OCI-LY7 (cell line): ENCODE measurements around the gene COL24A1. TPM values are rescaled to one million over a fixed set of nuclear protein-coding genes. Genes with fewer than 3 reads are reported as not detected.

Experiments used
- BruUV-seq: library from RNA; stranded (reverse); fragments of 400-500 nt; replicated peaks from 2 replicates; lab custom pipeline; 2021; lab: Mats Ljungman, UMichigan
- CTCF ChIA-PET: fragments of 300-600 bp; sonication (Branson Sonifier 250); formaldehyde crosslinking; loops from one replicate; lab custom pipeline; 2022; ENCODE audit warnings: antibody characterized with exemption; ENCODE audit not compliant: unreplicated experiment; lab: Charles Lee
- POLR2A ChIA-PET: fragments of 300-600 bp; sonication (Branson Sonifier 250); formaldehyde crosslinking; loops from one replicate; lab custom pipeline; 2022; ENCODE audit warnings: antibody characterized with exemption; lab: Charles Lee
- DNase-seq: peaks from one replicate; pipeline ENCODE4 v3.0.0-alpha.2; 2015; ENCODE audit warnings: low spot score
- H2AFZ ChIP-seq: fragments of 200-600 bp; sonication (generic), shearing (Covaris generic); 2 replicates; pipeline ENCODE4 v1.6.1; 2014; ENCODE audit warnings: mild to moderate bottlenecking, antibody characterized with exemption, low read length, moderate library complexity
- H3K27ac ChIP-seq: fragments of 200-600 bp; sonication (generic); 2 replicates; pipeline ENCODE4 v1.5.1; 2014; ENCODE audit warnings: mixed run types, low read depth, mild to moderate bottlenecking, moderate library complexity, low read length, inconsistent platforms; ENCODE audit not compliant: poor library complexity, severe bottlenecking
- H3K36me3 ChIP-seq: fragments of 200-600 bp; sonication (generic); 2 replicates; pipeline ENCODE4 v1.6.1; 2014; ENCODE audit warnings: mild to moderate bottlenecking, antibody characterized with exemption, low read length, moderate library complexity, mixed read lengths; ENCODE audit not compliant: insufficient read depth
- H3K4me1 ChIP-seq: fragments of 200-600 bp; sonication (generic); 2 replicates; pipeline ENCODE4 v1.5.1; 2014; ENCODE audit warnings: mild to moderate bottlenecking, low read length; ENCODE audit not compliant: insufficient read depth, poor library complexity, severe bottlenecking
- H3K4me2 ChIP-seq: fragments of 200-600 bp; sonication (generic); 2 replicates; pipeline ENCODE4 v1.6.1; 2014; ENCODE audit warnings: mild to moderate bottlenecking, low read length
- H3K4me3 ChIP-seq: fragments of 200-600 bp; sonication (generic); 2 replicates; pipeline ENCODE4 v1.5.1; 2014; ENCODE audit warnings: mild to moderate bottlenecking, low read depth, low read length; ENCODE audit not compliant: poor library complexity, severe bottlenecking
- H3K79me2 ChIP-seq: fragments of 200-600 bp; sonication (generic); 2 replicates; pipeline ENCODE4 v1.6.1; 2016; ENCODE audit warnings: low read depth, mild to moderate bottlenecking, low read length, moderate library complexity, mixed read lengths; ENCODE audit not compliant: insufficient read depth
- H3K9me2 ChIP-seq: fragments of 200-600 bp; sonication (generic); 2 replicates; pipeline ENCODE4 v1.6.1; 2016; ENCODE audit warnings: mild to moderate bottlenecking, low read length, mixed read lengths; ENCODE audit not compliant: insufficient read depth
- H3K9me3 ChIP-seq: fragments of 200-600 bp; sonication (generic); 2 replicates; pipeline ENCODE4 v1.6.1; 2014; ENCODE audit warnings: mild to moderate bottlenecking, mixed run types, low read length, mixed read lengths
- H4K20me1 ChIP-seq: fragments of 200-600 bp; sonication (generic); 2 replicates; pipeline ENCODE4 v1.6.1; 2014; ENCODE audit warnings: mild to moderate bottlenecking, antibody characterized with exemption, low read length, moderate library complexity, mixed read lengths; ENCODE audit not compliant: insufficient read depth
- CTCF ChIP-seq: fragments of 200-600 bp; sonication (generic); conservative IDR thresholded peaks from 2 replicates; pipeline ENCODE4 v1.5.1; 2014; ENCODE audit warnings: mild to moderate bottlenecking, antibody characterized with exemption, low read length, moderate library complexity, mixed read lengths
- EZH2phosphoT487 ChIP-seq: fragments of 200-600 bp; sonication (generic); IDR thresholded peaks from 2 replicates; pipeline ENCODE4 v1.6.1; 2018; ENCODE audit warnings: low read depth, borderline replicate concordance, mild to moderate bottlenecking, mixed run types, antibody characterized with exemption, low read length, moderate library complexity, mixed read lengths
- intact Hi-C: fragments of 100-400 bp; cut with micrococcal nuclease; formaldehyde crosslinking; loops from one replicate; pipeline ENCODE4 v1.10.0; 2022; ENCODE audit not compliant: unreplicated experiment
- small RNA-seq: library from RNA; depleted of rRNA; stranded (forward); fragments of <200 nt; gene quantifications from one replicate; pipeline ENCODE3, GENCODE V24; 2014
- total RNA-seq, 2 experiments: library from RNA; depleted of rRNA in 1 of 2; stranded (reverse); fragments of >200 nt in 1 of 2; shearing (Covaris generic) in 1 of 2; gene quantifications; 2 replicates each; pipeline ENCODE4 v1.2.3, GENCODE V29; 2014 to 2022

COL24A1 gene
- total RNA-seq, 2 experiments from 2014 or later, result 0.06 to 0.23 TPM

DNA sequence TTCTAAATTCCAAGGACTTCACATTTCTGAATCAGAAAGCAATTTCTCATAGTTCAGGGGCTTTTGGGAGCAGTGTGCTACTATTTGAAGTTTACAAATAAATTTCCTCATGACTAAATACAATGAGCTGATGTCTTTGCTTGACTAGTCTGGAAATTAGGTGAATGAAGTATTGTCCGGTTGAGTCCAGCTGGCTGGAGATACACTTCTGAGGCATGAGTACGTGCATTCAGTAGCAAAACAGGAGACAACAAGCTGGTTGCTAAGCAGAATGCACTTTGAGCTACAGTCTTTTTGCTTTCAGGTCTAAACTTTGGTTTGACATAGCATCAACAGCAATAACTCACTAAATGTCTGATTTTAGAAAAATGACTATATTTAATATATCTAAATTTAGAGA is 475.5 kb downstream of the COL24A1 start:
- intact Hi-C loops, result no loop called here
- ChIA-PET POLR2A (interaction anchor here (0.6 kb wide), 3 partner anchors 29 to 1164 kb away, joined by 3 to 4 read pairs (median 3); no protein-coding TSS in a partner anchor), CTCF (no interaction called here)
- no peak for TF ChIP-seq CTCF
- TF ChIP-seq EZH2phosphoT487, result no peak
- no peak overlapping the region for H3K4me3 ChIP-seq
- no peaks in the 10 kb centered on the region for H3K9me2 ChIP-seq
- peaks cover 24% of the 10 kb centered on the region; the same call in 1 of the 2 replicates for H3K79me2 ChIP-seq
- peaks cover 90% of the 10 kb centered on the region for H3K36me3 ChIP-seq
- no peak overlapping the region for H3K4me2 ChIP-seq
- no peaks in the 10 kb centered on the region for H3K4me1 ChIP-seq
- no peak overlapping the region for H3K27ac ChIP-seq
- no peak overlapping the region for H2AFZ ChIP-seq
- H3K9me3 ChIP-seq, result no peaks in the 10 kb centered on the region
- no peak for DNase-seq
- no TSS peak for BruUV-seq
- H4K20me1 ChIP-seq, result no peaks in the 10 kb centered on the region

Small RNA genes lying within 50 kb of the gene (small RNA-seq; reads per million reads assigned to genes)
- gene RNA5SP51, result 0.31 reads per million

Other genes starting within 250 kb of the COL24A1 start
- gene ODF2L, start 239.6 kb upstream of the COL24A1 start, total RNA-seq (2014; rRNA removed; shearing (Covaris generic)), result 24.7 and 26.2 TPM in 2 replicates
- gene ODF2L, start 239.6 kb upstream of the COL24A1 start, total RNA-seq (2022), result 44.8 and 45.3 TPM in 2 replicates